Naive thymus-derived CD4-positive, alpha-beta T cell (primary cell): ENCODE measurements around the gene AGAP1. TPM values are rescaled to one million over a fixed set of nuclear protein-coding genes. Genes with fewer than 3 reads are reported as not detected.

Experiments used
- ATAC-seq: fragments of 150-1000 bp; cut with Tn5 transposase; 2 replicates; pipeline ENCODE4 v1.10.0; 2021; ENCODE audit warnings: mild to moderate bottlenecking, moderate library complexity
- CTCF ChIA-PET: fragments of 350-600 bp; sonication (Branson Sonifier 250); formaldehyde crosslinking; loops from one replicate; lab custom pipeline; 2021; ENCODE audit warnings: antibody characterized with exemption; lab: Charles Lee
- POLR2A ChIA-PET: fragments of 350-600 bp; sonication (Branson Sonifier 250); formaldehyde crosslinking; loops from one replicate; lab custom pipeline; 2021; ENCODE audit warnings: antibody characterized with exemption, inconsistent platforms; lab: Charles Lee
- DNase-seq, 9 donors: peaks; one replicate each; pipeline versions ENCODE4 v3.0.0 to v3.0.0-alpha.2; 2020 to 2022; ENCODE audit warnings: mixed read lengths in 1 of 9
- H3K27ac ChIP-seq: one replicate; pipeline ENCODE4 v1.7.0; 2013; ENCODE audit warnings: mild to moderate bottlenecking, low read depth, low read length, moderate library complexity
- H3K27me3 ChIP-seq, 2 donors: one replicate each; pipeline ENCODE4 v1.7.0; 2013; ENCODE audit warnings: low read length in 2 of 2, mild to moderate bottlenecking in 2 of 2, moderate library complexity in 2 of 2; ENCODE audit not compliant: control insufficient read depth in 2 of 2, insufficient read depth in 2 of 2
- H3K36me3 ChIP-seq, 3 experiments: 1 replicate in 2 of 3; 2 replicates in 1 of 3; pipeline ENCODE4 v1.7.0; 2013; ENCODE audit warnings: low read length in 3 of 3, mild to moderate bottlenecking in 3 of 3, moderate library complexity in 1 of 3; ENCODE audit not compliant: insufficient read depth in 3 of 3, control insufficient read depth in 2 of 3
- H3K4me1 ChIP-seq, 2 donors: one replicate each; pipeline ENCODE4 v1.7.0; 2013; ENCODE audit warnings: low read length in 2 of 2, mild to moderate bottlenecking in 2 of 2, moderate library complexity in 1 of 2; ENCODE audit not compliant: control insufficient read depth in 2 of 2, insufficient read depth in 2 of 2
- H3K4me3 ChIP-seq: 2 replicates; pipeline ENCODE4 v1.7.0; 2013; ENCODE audit warnings: mild to moderate bottlenecking, low read length
- H3K9me3 ChIP-seq, 3 experiments: 1 replicate in 2 of 3; 2 replicates in 1 of 3; pipeline ENCODE4 v1.7.0; 2013; ENCODE audit warnings: low read length in 3 of 3; ENCODE audit not compliant: control insufficient read depth in 2 of 3
- H3K27ac Mint-ChIP-seq, 9 donors: one replicate each; pipeline ENCODE4 v1.8.0; 2020 to 2022; ENCODE audit warnings: mixed read lengths in 9 of 9, mild to moderate bottlenecking in 8 of 9, moderate library complexity in 5 of 9, inconsistent platforms in 2 of 9
- H3K27me3 Mint-ChIP-seq, 5 donors: one replicate each; pipeline ENCODE4 v1.8.0; 2021 to 2022; ENCODE audit warnings: mixed read lengths in 5 of 5, mild to moderate bottlenecking in 1 of 5
- H3K36me3 Mint-ChIP-seq, 5 donors: one replicate each; pipeline ENCODE4 v1.8.0; 2020 to 2022; ENCODE audit warnings: mixed read lengths in 5 of 5, mild to moderate bottlenecking in 3 of 5, inconsistent platforms in 1 of 5
- H3K4me1 Mint-ChIP-seq, 7 donors: one replicate each; pipeline ENCODE4 v1.8.0; 2020 to 2022; ENCODE audit warnings: mixed read lengths in 7 of 7, mild to moderate bottlenecking in 3 of 7, inconsistent platforms in 1 of 7
- H3K4me3 Mint-ChIP-seq, 10 donors: one replicate each; pipeline ENCODE4 v1.8.0; 2020 to 2022; ENCODE audit warnings: mild to moderate bottlenecking in 10 of 10, mixed read lengths in 10 of 10, moderate library complexity in 6 of 10, inconsistent platforms in 2 of 10
- H3K9me3 Mint-ChIP-seq, 11 donors: one replicate each; pipeline ENCODE4 v1.8.0; 2020 to 2022; ENCODE audit warnings: mixed read lengths in 11 of 11, mild to moderate bottlenecking in 4 of 11, inconsistent platforms in 1 of 11, moderate library complexity in 1 of 11
- intact Hi-C, 2 donors: fragments of 100-400 bp; cut with micrococcal nuclease; formaldehyde crosslinking; loops; one replicate each; pipeline ENCODE4 v1.15.1; 2023
- polyA plus RNA-seq, 2 donors: library from polyadenylated mRNA; unstranded; fragments of 300-500 nt; fragmentation: Illumina TruSeq; gene quantifications; one replicate each; pipeline ENCODE4 v1.2.3, GENCODE V29; 2021
- total RNA-seq, 6 experiments: library from RNA in 5 of 6; stranded (reverse) in 5 of 6; gene quantifications; 1 replicate in 5 of 6; 2 replicates in 1 of 6; pipeline ENCODE4 v1.2.3 and lab custom pipeline; 2021 to 2026

The AGAP1 gene
- total and polyA plus RNA-seq, 7 experiments from 2014 or later, result 0.35 to 9.6 (median 0.85) TPM; not detected in 2

- H3K27me3 Mint-ChIP-seq, result peaks cover 3 to 38% (median 14%) of the 10 kb centered on the region in 5 donors
- ATAC-seq, result no peak
- H3K27ac Mint-ChIP-seq, result no peak overlapping the region
- POLR2A ChIA-PET, result no interaction called here
- DNase-seq, result no peak
- CTCF ChIA-PET, result no interaction called here
- H3K36me3 ChIP-seq, result no peaks in the 10 kb centered on the region
- no peaks in the 10 kb centered on the region for H3K9me3 ChIP-seq
- intact Hi-C loops, result no loop called here
- no peaks in the 10 kb centered on the region for H3K36me3 Mint-ChIP-seq
- no peak overlapping the region for H3K4me3 Mint-ChIP-seq
- H3K4me3 ChIP-seq, result no peak overlapping the region
- peaks cover 0 to 4% (median 0%) of the 10 kb centered on the region in 11 donors for H3K9me3 Mint-ChIP-seq
- H3K27me3 ChIP-seq, result no peaks in the 10 kb centered on the region
- H3K4me1 ChIP-seq, result no peaks in the 10 kb centered on the region
- no peaks in the 10 kb centered on the region for H3K4me1 Mint-ChIP-seq
- H3K27ac ChIP-seq, result no peak overlapping the region
Measured at GRCh38 chr2:235651643-235652042, 157.8 kb downstream of the AGAP1 start.

- Mint-ChIP-seq H3K27me3 (peaks cover 23 to 50% (median 24%) of the 10 kb centered on the region in 5 donors), H3K4me1 (no peaks in the 10 kb centered on the region), H3K36me3 (no peaks in the 10 kb centered on the region), H3K4me3 (no peak overlapping the region), H3K27ac (no peak overlapping the region), H3K9me3 (peaks cover 0 to 5% (median 0%) of the 10 kb centered on the region in 11 donors)
- POLR2A ChIA-PET, result no interaction called here
- Histone ChIP-seq H3K4me3 (no peak overlapping the region), H3K36me3 (no peaks in the 10 kb centered on the region), H3K27ac (no peak overlapping the region), H3K4me1 (no peaks in the 10 kb centered on the region), H3K27me3 (no peaks in the 10 kb centered on the region), H3K9me3 (no peaks in the 10 kb centered on the region)
- DNase-seq (no peak), ATAC-seq (no peak)
- intact Hi-C loops, result no loop called here
- CTCF ChIA-PET, result no interaction called here
Measured at GRCh38 chr2:235654103-235654813, 160.4 kb downstream of the AGAP1 start.

DNA sequence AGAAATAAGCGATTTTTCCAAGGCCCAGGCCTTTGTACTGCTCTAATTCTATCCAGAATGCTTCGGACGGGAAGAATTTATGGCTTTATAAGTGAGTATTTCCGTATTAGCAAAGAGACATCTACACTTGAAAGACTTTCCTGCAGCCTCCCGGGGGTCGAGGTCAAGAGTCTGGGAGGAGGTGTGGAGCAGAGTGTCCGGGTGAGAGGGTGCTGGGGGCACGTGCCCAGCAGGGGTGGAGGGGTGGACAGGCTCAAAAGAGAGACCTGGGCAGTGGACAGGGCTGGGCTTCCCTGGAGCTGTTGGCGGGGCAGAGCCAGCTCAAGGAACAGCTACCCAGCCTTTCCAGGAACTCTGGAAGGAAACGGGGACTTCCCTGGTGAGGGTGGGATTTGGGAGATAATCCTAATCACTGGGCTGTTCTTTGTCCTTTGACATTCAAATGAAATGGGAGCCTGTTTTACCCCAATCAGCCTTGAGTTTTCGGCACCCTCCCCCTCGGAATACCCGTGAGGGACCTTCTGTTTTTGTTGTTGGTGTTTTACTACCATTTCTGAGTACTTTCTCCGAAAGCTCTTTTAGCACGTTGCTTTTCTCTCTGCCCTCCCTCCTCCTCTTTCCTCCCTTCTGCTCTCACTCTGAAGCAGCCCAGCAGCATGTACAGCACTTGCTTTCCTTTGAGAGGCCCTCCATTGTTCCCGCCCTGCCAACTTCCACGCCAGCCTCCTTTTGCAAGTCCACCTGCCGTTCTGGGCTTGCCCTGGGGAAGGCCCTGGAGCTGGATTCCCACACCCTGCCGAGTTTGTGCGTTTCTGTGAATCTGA is 164.7 kb downstream of the AGAP1 start:
- H3K36me3 ChIP-seq, result no peaks in the 10 kb centered on the region
- intact Hi-C loops, result no loop called here
- Mint-ChIP-seq H3K27me3 (peaks cover 32 to 86% (median 55%) of the 10 kb centered on the region in 5 donors), H3K9me3 (peaks cover 0 to 5% (median 0%) of the 10 kb centered on the region in 11 donors), H3K4me1 (no peaks in the 10 kb centered on the region), H3K36me3 (no peaks in the 10 kb centered on the region), H3K27ac (no peak overlapping the region), H3K4me3 (no peak overlapping the region)
- ChIA-PET CTCF (no interaction called here), POLR2A (no interaction called here)
- ATAC-seq (no peak), DNase-seq (no peak)
- H3K27ac ChIP-seq, result no peak overlapping the region
- H3K27me3 ChIP-seq, result no peaks in the 10 kb centered on the region
- H3K9me3 ChIP-seq, result no peaks in the 10 kb centered on the region
- H3K4me3 ChIP-seq, result no peak overlapping the region
- H3K4me1 ChIP-seq, result no peaks in the 10 kb centered on the region

DNA sequence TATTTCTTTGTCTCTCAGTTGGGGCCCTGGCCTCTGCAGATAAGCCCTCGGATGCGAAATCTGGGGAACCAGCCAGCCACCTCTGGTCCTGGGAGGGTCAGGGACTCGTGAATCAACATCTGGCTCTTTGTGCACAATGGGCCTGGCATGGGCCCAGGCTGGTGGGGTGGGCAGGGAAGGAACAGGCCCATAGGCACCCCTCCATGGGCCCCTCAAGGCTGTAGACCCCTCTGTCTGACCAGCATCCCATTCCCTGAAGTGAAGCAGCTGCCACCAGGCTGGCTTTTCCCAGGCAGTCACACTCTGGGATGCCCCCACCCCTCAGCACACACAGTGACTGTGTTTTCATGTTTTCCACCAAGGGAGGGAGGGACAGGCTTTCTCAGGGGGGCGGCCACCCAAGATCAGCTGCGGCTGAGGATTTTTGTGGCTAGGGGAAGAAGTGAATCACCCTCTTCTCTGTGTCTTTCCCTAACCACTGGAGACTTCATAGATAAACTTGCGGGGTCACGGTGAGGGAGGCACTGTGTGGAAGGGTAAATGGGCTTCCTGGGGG is 166.0 kb downstream of the AGAP1 start:
- H3K4me1 Mint-ChIP-seq, result no peaks in the 10 kb centered on the region

GRCh38 chr2:235660484-235661082 is 166.7 kb downstream of the AGAP1 start:
- no peaks in the 10 kb centered on the region for H3K36me3 Mint-ChIP-seq
- H3K27me3 ChIP-seq, result peaks cover 0 to 3% of the 10 kb centered on the region in 2 donors
- H3K4me3 Mint-ChIP-seq, result no peak overlapping the region
- ChIA-PET CTCF (no interaction called here), POLR2A (no interaction called here)
- no peaks in the 10 kb centered on the region for H3K4me1 Mint-ChIP-seq
- H3K9me3 Mint-ChIP-seq, result peaks cover 0 to 5% (median 0%) of the 10 kb centered on the region in 11 donors
- H3K27ac Mint-ChIP-seq, result no peak overlapping the region
- no peaks in the 10 kb centered on the region for H3K9me3 ChIP-seq
- peaks cover 41 to 94% (median 65%) of the 10 kb centered on the region in 5 donors for H3K27me3 Mint-ChIP-seq
- DNase-seq (no peak), ATAC-seq (no peak)
- intact Hi-C loops, result no loop called here
- H3K36me3 ChIP-seq, result no peaks in the 10 kb centered on the region
- H3K4me1 ChIP-seq, result no peaks in the 10 kb centered on the region
- H3K4me3 ChIP-seq, result no peak overlapping the region
- no peak overlapping the region for H3K27ac ChIP-seq

More for the DNA sequence above, 166.0 kb downstream of the AGAP1 start:
- ATAC-seq (no peak), DNase-seq (no peak)
- Mint-ChIP-seq H3K9me3 (peaks cover 0 to 5% (median 0%) of the 10 kb centered on the region in 11 donors), H3K4me3 (no peak overlapping the region), H3K27me3 (peaks cover 36 to 90% (median 62%) of the 10 kb centered on the region in 5 donors), H3K27ac (no peak overlapping the region), H3K36me3 (no peaks in the 10 kb centered on the region)
- POLR2A ChIA-PET, result no interaction called here
- CTCF ChIA-PET, result no interaction called here
- peaks cover 0 to 3% of the 10 kb centered on the region in 2 donors for H3K27me3 ChIP-seq
- intact Hi-C loops, result no loop called here
- no peak overlapping the region for H3K4me3 ChIP-seq
- no peaks in the 10 kb centered on the region for H3K36me3 ChIP-seq
- no peaks in the 10 kb centered on the region for H3K9me3 ChIP-seq
- H3K27ac ChIP-seq, result no peak overlapping the region
- no peaks in the 10 kb centered on the region for H3K4me1 ChIP-seq

DNA sequence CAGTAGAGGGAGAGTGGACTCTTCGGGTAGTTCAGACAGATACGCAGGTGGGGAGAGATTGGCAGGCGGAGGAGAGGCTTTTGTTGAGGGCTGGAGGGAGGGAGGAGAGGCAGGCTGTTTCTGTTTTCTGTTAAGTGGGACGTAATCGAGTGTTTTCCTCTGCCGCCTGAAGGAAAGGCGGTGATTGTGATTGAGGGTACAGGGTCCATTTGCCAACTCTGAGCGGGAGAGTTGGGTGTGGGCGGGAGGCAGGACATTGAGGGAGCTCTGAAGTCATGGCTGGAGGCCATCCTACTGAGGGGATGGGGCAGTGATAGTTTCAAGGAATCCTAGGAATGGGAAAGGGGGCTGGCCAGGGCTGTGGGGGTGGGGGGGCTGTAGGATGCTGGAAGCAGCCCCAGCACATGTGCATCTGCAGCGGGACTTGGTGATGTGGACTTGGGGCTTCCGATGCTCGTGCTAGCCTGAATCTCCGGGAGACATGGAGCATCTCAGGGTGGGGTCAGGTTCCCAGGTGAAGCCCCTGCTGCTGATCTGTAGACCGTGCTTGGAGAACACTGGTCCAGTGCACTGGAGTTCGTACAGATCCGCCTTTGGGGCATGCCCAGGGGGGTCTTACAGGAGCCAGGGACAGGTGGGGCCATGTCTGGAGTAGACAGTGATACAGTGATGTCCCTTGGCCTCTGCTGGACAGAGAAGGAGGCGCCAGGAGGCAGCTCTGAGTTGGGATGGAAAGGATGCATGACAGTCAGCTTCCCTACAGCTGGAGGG is 167.5 kb downstream of the AGAP1 start:
- Mint-ChIP-seq H3K36me3 (no peaks in the 10 kb centered on the region), H3K4me3 (no peak overlapping the region), H3K27me3 (peaks cover 47 to 94% (median 68%) of the 10 kb centered on the region in 5 donors), H3K4me1 (peaks cover 0 to 6% (median 0%) of the 10 kb centered on the region in 7 donors), H3K27ac (no peak overlapping the region), H3K9me3 (peaks cover 0 to 4% (median 0%) of the 10 kb centered on the region in 11 donors)
- no peak for ATAC-seq
- no peaks in the 10 kb centered on the region for H3K9me3 ChIP-seq
- POLR2A ChIA-PET, result no interaction called here
- no peaks in the 10 kb centered on the region for H3K4me1 ChIP-seq
- no peaks in the 10 kb centered on the region for H3K36me3 ChIP-seq
- peaks cover 0 to 3% of the 10 kb centered on the region in 2 donors for H3K27me3 ChIP-seq
- intact Hi-C loops, result no loop called here
- CTCF ChIA-PET, result no interaction called here
- no peak overlapping the region for H3K4me3 ChIP-seq
- no peak overlapping the region for H3K27ac ChIP-seq
- no peak for DNase-seq
